Measurements from ENCODE around the gene CHTF8. TPM values are rescaled to one million over a fixed set of nuclear protein-coding genes. Genes with fewer than 3 reads are reported as not detected.
"Not testable (repeated sequence)": the region's sequence is repeated elsewhere in the genome, so short reads cannot be mapped to it uniquely, and the experiment has no call there.

CHTF8 gene
- total RNA-seq, 1 donor from 2014 or later, result 51.7 TPM

- intact Hi-C loops (cut with micrococcal nuclease), result no loop called here
- DNase-seq (no peak), ATAC-seq (no peak)
Measured at GRCh38 chr16:69143116-69143515, 10.7 kb upstream of the CHTF8 start.

GRCh38 chr16:69141936-69142335 lies 9.5 kb upstream of the CHTF8 start:
- intact Hi-C loops (cut with micrococcal nuclease), result no loop called here

GRCh38 chr16:69141014-69141413 lies 8.6 kb upstream of the CHTF8 start:
- intact Hi-C loops (cut with micrococcal nuclease), result no loop called here
- ATAC-seq, result no peak
- no peak for DNase-seq

More at GRCh38 chr16:69141936-69142335, 9.5 kb upstream of the CHTF8 start:
- ATAC-seq (no peak), DNase-seq (no peak)

GRCh38 chr16:69139464-69139863 lies 7.1 kb upstream of the CHTF8 start:
- DNase-seq; ATAC-seq; intact Hi-C loops (cut with micrococcal nuclease): not testable (repeated sequence)

GRCh38 chr16:69138608-69139007 lies 6.2 kb upstream of the CHTF8 start:
- ATAC-seq, result no peak
- intact Hi-C loops (cut with micrococcal nuclease), result no loop called here
- DNase-seq, result no peak

GRCh38 chr16:69133373-69133954 lies 1.1 kb upstream of the CHTF8 start:
- intact Hi-C loops (cut with micrococcal nuclease), result no loop called here
- DNase-seq (no peak), ATAC-seq (no peak)

- intact Hi-C loops (cut with micrococcal nuclease), result no loop called here
- DNase-seq (peak; percentile 83), ATAC-seq (peak; percentile 81)
Measured at GRCh38 chr16:69131839-69132423, 457 bp downstream of the CHTF8 start.

- ATAC-seq (peak; percentile 9), DNase-seq (no peak)
- intact Hi-C loops (cut with micrococcal nuclease), result no loop called here
Measured at GRCh38 chr16:69131167-69131838, 1.1 kb downstream of the CHTF8 start.

- intact Hi-C loops (cut with micrococcal nuclease), result no loop called here
- no peak for ATAC-seq
Measured at GRCh38 chr16:69130461-69130860, 1.9 kb downstream of the CHTF8 start.

GRCh38 chr16:69127966-69128510 lies 4.3 kb downstream of the CHTF8 start:
- ATAC-seq (no peak), DNase-seq (no peak)
- intact Hi-C loops (cut with micrococcal nuclease), result no loop called here

More at GRCh38 chr16:69130461-69130860, 1.9 kb downstream of the CHTF8 start:
- DNase-seq, result no peak

- DNase-seq; intact Hi-C loops (cut with micrococcal nuclease); ATAC-seq: not testable (repeated sequence)
Measured at GRCh38 chr16:69126801-69127200, 5.6 kb downstream of the CHTF8 start.

- no peak for DNase-seq
- ATAC-seq, result no peak
- intact Hi-C loops (cut with micrococcal nuclease), result no loop called here
Measured at GRCh38 chr16:69126221-69126620, 6.2 kb downstream of the CHTF8 start.

GRCh38 chr16:69124961-69125360 lies 7.4 kb downstream of the CHTF8 start:
- ATAC-seq; DNase-seq; intact Hi-C loops (cut with micrococcal nuclease): not testable (repeated sequence)

GRCh38 chr16:69124406-69124805 lies 8.0 kb downstream of the CHTF8 start:
- DNase-seq, result not testable (repeated sequence)

GRCh38 chr16:69123910-69124309 lies 8.5 kb downstream of the CHTF8 start:
- intact Hi-C loops (cut with micrococcal nuclease), result no loop called here
- DNase-seq, result no peak
- peak; percentile 47 for ATAC-seq

More at GRCh38 chr16:69124406-69124805, 8.0 kb downstream of the CHTF8 start:
- intact Hi-C loops (cut with micrococcal nuclease); ATAC-seq: not testable (repeated sequence)

- intact Hi-C loops (cut with micrococcal nuclease), result no loop called here
- ATAC-seq (no peak), DNase-seq (no peak)
Measured at GRCh38 chr16:69120096-69120664, 12.2 kb downstream of the CHTF8 start.

- intact Hi-C loops (cut with micrococcal nuclease), result loop anchor here (5.0 kb wide), 1 partner anchor 217 kb away; no protein-coding TSS in a partner anchor
- ATAC-seq (no peak), DNase-seq (no peak)
Measured at GRCh38 chr16:69119536-69119935, 12.9 kb downstream of the CHTF8 start.

GRCh38 chr16:69118994-69119393 lies 13.4 kb downstream of the CHTF8 start:
- intact Hi-C loops (cut with micrococcal nuclease), result loop anchor here (5.0 kb wide), 1 partner anchor 217 kb away; no protein-coding TSS in a partner anchor
- ATAC-seq, result no peak
- no peak for DNase-seq

- no peak for ATAC-seq
- DNase-seq, result no peak
- intact Hi-C loops (cut with micrococcal nuclease), result loop anchor here (5.0 kb wide), 1 partner anchor 216 kb away; no protein-coding TSS in a partner anchor
Measured at GRCh38 chr16:69118468-69118867, 13.9 kb downstream of the CHTF8 start.

- DNase-seq (no peak), ATAC-seq (no peak)
- intact Hi-C loops (cut with micrococcal nuclease), result loop anchor here (5.0 kb wide), 1 partner anchor 215 kb away; no protein-coding TSS in a partner anchor
Measured at GRCh38 chr16:69116906-69117305, 15.5 kb downstream of the CHTF8 start.

All from left ventricle myocardium superior (tissue), 1 donor.